Mucosa of rectum (tissue), 2 donors: ENCODE measurements around the gene RSL1D1.
"Not testable (repeated sequence)": the region's sequence is repeated elsewhere in the genome, so short reads cannot be mapped to it uniquely, and the experiment has no call there.

Experiments used
- H3K27ac ChIP-seq, 2 donors: one replicate each; pipeline ENCODE4 v1.7.0; 2013; ENCODE audit warnings: inconsistent platforms in 2 of 2, low read depth in 2 of 2, low read length in 2 of 2
- H3K27me3 ChIP-seq, 2 donors: one replicate each; pipeline ENCODE4 v1.7.0; 2013; ENCODE audit warnings: low read length in 2 of 2; ENCODE audit not compliant: control insufficient read depth in 2 of 2, insufficient read depth in 2 of 2
- H3K36me3 ChIP-seq, 2 donors: one replicate each; pipeline ENCODE4 v1.7.0; 2013; ENCODE audit warnings: low read length in 2 of 2; ENCODE audit not compliant: control insufficient read depth in 2 of 2, insufficient read depth in 2 of 2
- H3K4me1 ChIP-seq, 2 donors: one replicate each; pipeline ENCODE4 v1.7.0; 2013; ENCODE audit warnings: low read length in 2 of 2, mild to moderate bottlenecking in 1 of 2; ENCODE audit not compliant: control insufficient read depth in 2 of 2, insufficient read depth in 2 of 2
- H3K4me3 ChIP-seq, 2 donors: one replicate each; pipeline ENCODE4 v1.7.0; 2013; ENCODE audit warnings: low read length in 2 of 2
- H3K9ac ChIP-seq, 2 donors: one replicate each; pipeline ENCODE4 v1.7.0; 2013; ENCODE audit warnings: low read length in 2 of 2, low read depth in 1 of 2, mild to moderate bottlenecking in 1 of 2
- H3K9me3 ChIP-seq, 2 donors: one replicate each; pipeline ENCODE4 v1.7.0; 2013; ENCODE audit warnings: low read length in 2 of 2; ENCODE audit not compliant: control insufficient read depth in 2 of 2
- donor health status: healthy.
- donor health status: Normal muscosa, but diverticular disease.

RSL1D1 gene

GRCh38 chr16:11824362-11824761, 27.0 kb downstream of the RSL1D1 start:
- H3K36me3 ChIP-seq, result no peaks in the 10 kb centered on the region
- H3K27ac ChIP-seq, result no peak overlapping the region
- no peak overlapping the region for H3K4me3 ChIP-seq
- peaks cover 0 to 2% of the 10 kb centered on the region in 2 donors for H3K4me1 ChIP-seq
- no peaks in the 10 kb centered on the region for H3K9me3 ChIP-seq
- no peaks in the 10 kb centered on the region for H3K27me3 ChIP-seq
- no peak overlapping the region for H3K9ac ChIP-seq

GRCh38 chr16:11823645-11824044, 27.7 kb downstream of the RSL1D1 start:
- H3K9me3 ChIP-seq, H3K9ac ChIP-seq, H3K36me3 ChIP-seq, H3K4me3 ChIP-seq, H3K27me3 ChIP-seq, H3K4me1 ChIP-seq, H3K27ac ChIP-seq: not testable (repeated sequence)

GRCh38 chr16:11819798-11820197, 31.5 kb downstream of the RSL1D1 start:
- H3K9ac ChIP-seq, result no peak overlapping the region
- H3K4me1 ChIP-seq, result peaks cover 0 to 2% of the 10 kb centered on the region in 2 donors
- H3K9me3 ChIP-seq, result no peaks in the 10 kb centered on the region
- no peak overlapping the region for H3K4me3 ChIP-seq
- no peaks in the 10 kb centered on the region for H3K27me3 ChIP-seq
- H3K36me3 ChIP-seq, result no peaks in the 10 kb centered on the region
- no peak overlapping the region for H3K27ac ChIP-seq

- not testable (repeated sequence) for H3K4me3 ChIP-seq, H3K36me3 ChIP-seq, H3K4me1 ChIP-seq, H3K27ac ChIP-seq, H3K9ac ChIP-seq, H3K9me3 ChIP-seq, H3K27me3 ChIP-seq
Observed at GRCh38 chr16:11818970-11819369, 32.4 kb downstream of the RSL1D1 start.

- Histone ChIP-seq H3K9me3 (no peaks in the 10 kb centered on the region), H3K27me3 (no peaks in the 10 kb centered on the region)
Observed at GRCh38 chr16:11816123-11816522, 35.2 kb downstream of the RSL1D1 start.

GRCh38 chr16:11814800-11815199, 36.5 kb downstream of the RSL1D1 start:
- H3K27ac ChIP-seq, H3K9me3 ChIP-seq: not testable (repeated sequence)

More at GRCh38 chr16:11816123-11816522, 35.2 kb downstream of the RSL1D1 start:
- Histone ChIP-seq H3K9ac (no peak overlapping the region), H3K36me3 (no peaks in the 10 kb centered on the region), H3K27ac (no peak overlapping the region), H3K4me3 (no peak overlapping the region), H3K4me1 (no peaks in the 10 kb centered on the region)

GRCh38 chr16:11806721-11807120, 44.6 kb downstream of the RSL1D1 start:
- H3K4me3 ChIP-seq, result no peak overlapping the region
- H3K36me3 ChIP-seq, result no peaks in the 10 kb centered on the region
- no peaks in the 10 kb centered on the region for H3K4me1 ChIP-seq
- no peak overlapping the region for H3K9ac ChIP-seq
- no peaks in the 10 kb centered on the region for H3K27me3 ChIP-seq
- H3K9me3 ChIP-seq, result no peaks in the 10 kb centered on the region
- H3K27ac ChIP-seq, result no peak overlapping the region

More at GRCh38 chr16:11814800-11815199, 36.5 kb downstream of the RSL1D1 start:
- H3K9ac ChIP-seq, H3K36me3 ChIP-seq, H3K27me3 ChIP-seq, H3K4me1 ChIP-seq, H3K4me3 ChIP-seq: not testable (repeated sequence)

- Histone ChIP-seq H3K4me1 (no peaks in the 10 kb centered on the region), H3K4me3 (no peak overlapping the region), H3K9me3 (no peaks in the 10 kb centered on the region), H3K27me3 (no peaks in the 10 kb centered on the region), H3K27ac (no peak overlapping the region), H3K9ac (no peak overlapping the region), H3K36me3 (no peaks in the 10 kb centered on the region)
Observed at GRCh38 chr16:11805556-11805955, 45.8 kb downstream of the RSL1D1 start.

- Histone ChIP-seq H3K27me3 (no peaks in the 10 kb centered on the region), H3K4me3 (no peak overlapping the region), H3K36me3 (no peaks in the 10 kb centered on the region), H3K4me1 (peaks cover 11 to 14% of the 10 kb centered on the region in 2 donors), H3K9ac (no peak overlapping the region), H3K27ac (no peak overlapping the region), H3K9me3 (no peaks in the 10 kb centered on the region)
Observed at GRCh38 chr16:11801481-11802021, 49.8 kb downstream of the RSL1D1 start.

- no peaks in the 10 kb centered on the region for H3K9me3 ChIP-seq
- peaks cover 17% of the 10 kb centered on the region in 2 donors for H3K4me1 ChIP-seq
- no peak overlapping the region for H3K4me3 ChIP-seq
- no peaks in the 10 kb centered on the region for H3K36me3 ChIP-seq
- H3K27me3 ChIP-seq, result no peaks in the 10 kb centered on the region
- H3K9ac ChIP-seq, result no peak overlapping the region
- H3K27ac ChIP-seq, result no peak overlapping the region
Observed at GRCh38 chr16:11800382-11800718, 51.0 kb downstream of the RSL1D1 start.
